GM21717 (cell line): ENCODE results near the gene ARHGAP26.

Experiments used
- ATAC-seq: cut with Tn5 transposase; IDR thresholded peaks from one replicate; pipeline ENCODE4 v1.9.1; 2021; ENCODE audit warnings: mild to moderate bottlenecking, moderate library complexity; ENCODE audit not compliant: unreplicated experiment

ARHGAP26 gene

GRCh38 chr5:143004361-143005145, 234.4 kb downstream of the ARHGAP26 start:
- no peak for ATAC-seq

- ATAC-seq: no peak
Measured at GRCh38 chr5:143006501-143006900, 236.3 kb downstream of the ARHGAP26 start.

- ATAC-seq: no peak
Measured at GRCh38 chr5:143008032-143008431, 237.9 kb downstream of the ARHGAP26 start.

- ATAC-seq: peak; percentile 85
Measured at GRCh38 chr5:143008809-143009521, 238.8 kb downstream of the ARHGAP26 start.

GRCh38 chr5:143010351-143010750, 240.2 kb downstream of the ARHGAP26 start:
- ATAC-seq: no peak

GRCh38 chr5:143011585-143011984, 241.4 kb downstream of the ARHGAP26 start:
- no peak for ATAC-seq

- no peak for ATAC-seq
Measured at GRCh38 chr5:143013176-143013891, 243.2 kb downstream of the ARHGAP26 start.

GRCh38 chr5:143014017-143014651, 244.0 kb downstream of the ARHGAP26 start:
- no peak for ATAC-seq

- ATAC-seq: no peak
Measured at GRCh38 chr5:143016777-143017516, 246.8 kb downstream of the ARHGAP26 start.

GRCh38 chr5:143017541-143017940, 247.4 kb downstream of the ARHGAP26 start:
- no peak for ATAC-seq

- no peak for ATAC-seq
Measured at GRCh38 chr5:143017992-143018391, 247.8 kb downstream of the ARHGAP26 start.

- peak; percentile 25 for ATAC-seq
Measured at GRCh38 chr5:143019157-143019556, 249.0 kb downstream of the ARHGAP26 start.

- peak; percentile 86 for ATAC-seq
Measured at GRCh38 chr5:143019614-143020515, 249.7 kb downstream of the ARHGAP26 start.

GRCh38 chr5:143021595-143021994, 251.4 kb downstream of the ARHGAP26 start:
- ATAC-seq: no peak

GRCh38 chr5:143023411-143024096, 253.4 kb downstream of the ARHGAP26 start:
- peak; percentile 59 for ATAC-seq

GRCh38 chr5:143024228-143024920, 254.2 kb downstream of the ARHGAP26 start:
- ATAC-seq: no peak

GRCh38 chr5:143025376-143025775, 255.2 kb downstream of the ARHGAP26 start:
- no peak for ATAC-seq

GRCh38 chr5:143025971-143026370, 255.8 kb downstream of the ARHGAP26 start:
- ATAC-seq: no peak
